GM19463 (cell line): Measurements from ENCODE around the gene GMDS.

ENCODE experiments used
- ATAC-seq: cut with Tn5 transposase; IDR thresholded peaks from one replicate; pipeline ENCODE4 v1.9.1; 2021; ENCODE audit warnings: mild to moderate bottlenecking, moderate library complexity; ENCODE audit not compliant: unreplicated experiment

GMDS gene

GRCh38 chr6:1622220-1622850, 623.1 kb downstream of the GMDS start:
- ATAC-seq, result no peak

GRCh38 chr6:1621070-1621701, 624.2 kb downstream of the GMDS start:
- no peak for ATAC-seq

- ATAC-seq, result no peak
Observed at GRCh38 chr6:1620504-1621069, 624.8 kb downstream of the GMDS start.

GRCh38 chr6:1619673-1620503, 625.5 kb downstream of the GMDS start:
- no peak for ATAC-seq

- ATAC-seq, result no peak
Observed at GRCh38 chr6:1619098-1619672, 626.2 kb downstream of the GMDS start.

GRCh38 chr6:1618311-1619097, 626.9 kb downstream of the GMDS start:
- ATAC-seq, result no peak

GRCh38 chr6:1617466-1618310, 627.7 kb downstream of the GMDS start:
- no peak for ATAC-seq

GRCh38 chr6:1616701-1617463, 628.5 kb downstream of the GMDS start:
- no peak for ATAC-seq

- no peak for ATAC-seq
Observed at GRCh38 chr6:1615853-1616420, 629.5 kb downstream of the GMDS start.

- no peak for ATAC-seq
Observed at GRCh38 chr6:1615151-1615852, 630.1 kb downstream of the GMDS start.

- ATAC-seq, result no peak
Observed at GRCh38 chr6:1614448-1615150, 630.8 kb downstream of the GMDS start.

GRCh38 chr6:1613688-1614447, 631.5 kb downstream of the GMDS start:
- no peak for ATAC-seq

- ATAC-seq, result no peak
Observed at GRCh38 chr6:1613346-1613687, 632.1 kb downstream of the GMDS start.

GRCh38 chr6:1612974-1613306, 632.5 kb downstream of the GMDS start:
- ATAC-seq, result no peak

GRCh38 chr6:1612299-1612973, 633.0 kb downstream of the GMDS start:
- ATAC-seq, result no peak

- ATAC-seq, result no peak
Observed at GRCh38 chr6:1611572-1612298, 633.7 kb downstream of the GMDS start.
